Measurements from ENCODE around the gene ANGPTL4. TPM values are rescaled to one million over a fixed set of nuclear protein-coding genes. Genes with fewer than 3 reads are reported as not detected.

Gene ANGPTL4
- polyA plus RNA-seq, 2 donors, result 27.2 to 126 TPM

- Histone ChIP-seq H3K4me1 (ENCODE audit: control insufficient read depth in 2 of 2, insufficient read depth in 2 of 2, low read length in 1 of 2) (peaks cover 0 to 14% of the 10 kb centered on the region in 2 donors), H3K36me3 (ENCODE audit: control insufficient read depth in 2 of 2, insufficient read depth in 2 of 2, low read length in 1 of 2) (no peaks in the 10 kb centered on the region), H3K4me3 (ENCODE audit: low read depth in 1 of 2, low read length in 2 of 2) (no peak overlapping the region), H3K27ac (ENCODE audit: low read depth in 2 of 2, low read length in 1 of 2) (no peak overlapping the region), H3K9me3 (ENCODE audit: control insufficient read depth in 2 of 2, insufficient read depth in 1 of 2, low read depth in 1 of 2, low read length in 1 of 2) (no peaks in the 10 kb centered on the region), H3K27me3 (ENCODE audit: control insufficient read depth in 1 of 2, insufficient read depth in 2 of 2, low read length in 2 of 2) (no peaks in the 10 kb centered on the region)
- 73 to 92% methylated on average over 4 of the region's 4 CpGs for WGBS, 2 donors
Measured at GRCh38 chr19:8386990-8387389, 23.0 kb downstream of the ANGPTL4 start.

DNA sequence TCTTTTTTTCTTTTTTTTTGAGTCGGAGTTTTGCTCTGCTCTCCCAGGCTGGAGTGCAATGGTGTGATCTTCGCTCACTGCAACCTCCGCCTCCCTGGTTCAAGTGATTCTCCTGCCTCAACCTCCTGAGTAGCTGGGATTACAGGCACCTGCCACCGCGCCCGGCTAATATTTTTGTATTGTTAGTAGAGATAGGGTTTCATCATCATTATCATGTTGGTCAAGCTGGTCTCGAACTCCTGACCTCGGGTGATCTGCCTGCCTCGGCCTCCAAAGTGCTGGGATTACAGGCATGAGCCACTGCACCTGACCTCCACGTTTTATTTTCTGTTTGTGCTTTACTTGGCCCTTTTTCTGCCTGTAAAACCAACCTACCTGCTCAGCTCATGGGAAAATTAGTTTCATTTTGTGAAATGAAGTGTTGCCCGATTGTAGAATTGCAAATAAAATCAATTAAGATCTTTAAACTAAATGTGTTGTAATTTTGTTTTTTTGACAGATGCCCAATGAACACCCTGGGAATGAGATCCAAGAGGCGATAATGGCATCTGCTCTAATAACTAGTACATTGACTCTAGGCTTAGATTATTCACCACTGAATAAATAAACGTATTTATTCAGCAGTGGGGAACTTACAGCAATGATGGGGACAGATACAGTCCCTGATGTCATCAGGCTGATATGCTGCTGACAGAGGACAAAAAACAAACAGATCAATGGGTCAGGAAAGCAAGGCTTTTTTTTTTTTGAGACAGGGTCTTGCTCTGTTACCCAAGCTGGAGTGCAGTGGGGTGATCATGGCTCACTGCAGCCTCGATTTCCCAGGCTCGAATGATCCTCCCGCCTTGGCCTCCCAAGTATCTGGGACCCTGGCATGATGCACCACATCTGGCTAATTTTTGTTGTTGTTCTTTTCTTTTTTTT lies 24.0 kb downstream of the ANGPTL4 start:
- H3K4me1 ChIP-seq (ENCODE audit: control insufficient read depth in 2 of 2, insufficient read depth in 2 of 2, low read length in 1 of 2), result peaks cover 0 to 15% of the 10 kb centered on the region in 2 donors

GRCh38 chr19:8388612-8388958 lies 24.6 kb downstream of the ANGPTL4 start:
- H3K27me3 ChIP-seq (ENCODE audit: control insufficient read depth in 1 of 2, insufficient read depth in 2 of 2, low read length in 2 of 2), result no peaks in the 10 kb centered on the region
- H3K4me1 ChIP-seq (ENCODE audit: control insufficient read depth in 2 of 2, insufficient read depth in 2 of 2, low read length in 1 of 2), result peaks cover 3 to 18% of the 10 kb centered on the region in 2 donors
- WGBS, 2 donors, result 42 to 57% methylated on average over 2 of the region's 2 CpGs
- peaks cover 0 to 1% of the 10 kb centered on the region in 2 donors for H3K36me3 ChIP-seq (ENCODE audit: control insufficient read depth in 2 of 2, insufficient read depth in 2 of 2, low read length in 1 of 2)
- H3K4me3 ChIP-seq (ENCODE audit: low read depth in 1 of 2, low read length in 2 of 2), result no peak overlapping the region
- no peaks in the 10 kb centered on the region for H3K9me3 ChIP-seq (ENCODE audit: control insufficient read depth in 2 of 2, insufficient read depth in 1 of 2, low read depth in 1 of 2, low read length in 1 of 2)
- no peak overlapping the region for H3K27ac ChIP-seq (ENCODE audit: low read depth in 2 of 2, low read length in 1 of 2)

More for the DNA sequence above, 24.0 kb downstream of the ANGPTL4 start:
- Histone ChIP-seq H3K27me3 (ENCODE audit: control insufficient read depth in 1 of 2, insufficient read depth in 2 of 2, low read length in 2 of 2) (no peaks in the 10 kb centered on the region), H3K9me3 (ENCODE audit: control insufficient read depth in 2 of 2, insufficient read depth in 1 of 2, low read depth in 1 of 2, low read length in 1 of 2) (no peaks in the 10 kb centered on the region), H3K27ac (ENCODE audit: low read depth in 2 of 2, low read length in 1 of 2) (no peak overlapping the region), H3K4me3 (ENCODE audit: low read depth in 1 of 2, low read length in 2 of 2) (no peak overlapping the region), H3K36me3 (ENCODE audit: control insufficient read depth in 2 of 2, insufficient read depth in 2 of 2, low read length in 1 of 2) (no peaks in the 10 kb centered on the region)
- 84 to 92% methylated on average over 16 of the region's 16 CpGs for WGBS, 2 donors

- WGBS, 2 donors, result 0 to 1% methylated on average over 69 to 70 of the region's 70 CpGs
- no peaks in the 10 kb centered on the region for H3K9me3 ChIP-seq (ENCODE audit: control insufficient read depth in 2 of 2, insufficient read depth in 1 of 2, low read depth in 1 of 2, low read length in 1 of 2)
- H3K27me3 ChIP-seq (ENCODE audit: control insufficient read depth in 1 of 2, insufficient read depth in 2 of 2, low read length in 2 of 2), result no peaks in the 10 kb centered on the region
- H3K36me3 ChIP-seq (ENCODE audit: control insufficient read depth in 2 of 2, insufficient read depth in 2 of 2, low read length in 1 of 2), result peaks cover 0 to 2% of the 10 kb centered on the region in 2 donors
- peak within 1 kb of the TSS; percentile 99 to 100 for H3K27ac ChIP-seq (ENCODE audit: low read depth in 2 of 2, low read length in 1 of 2)
- peak within 1 kb of the TSS; percentile 69 to 98 for H3K4me3 ChIP-seq (ENCODE audit: low read depth in 1 of 2, low read length in 2 of 2)
- H3K4me1 ChIP-seq (ENCODE audit: control insufficient read depth in 2 of 2, insufficient read depth in 2 of 2, low read length in 1 of 2), result peaks cover 3 to 23% of the 10 kb centered on the region in 2 donors
Measured at GRCh38 chr19:8389891-8390616, 26.1 kb downstream of the ANGPTL4 start, which contains the start of gene RAB11B. Gene RAB11B, plus strand, starts transcription at chr19:8390360. Its CDS starts 57 bp downstream, at chr19:8390417.

- WGBS, 2 donors, result 0 to 1% methylated on average over 24 to 28 of the region's 28 CpGs
- Histone ChIP-seq H3K27me3 (ENCODE audit: control insufficient read depth in 1 of 2, insufficient read depth in 2 of 2, low read length in 2 of 2) (no peaks in the 10 kb centered on the region), H3K36me3 (ENCODE audit: control insufficient read depth in 2 of 2, insufficient read depth in 2 of 2, low read length in 1 of 2) (peaks cover 0 to 2% of the 10 kb centered on the region in 2 donors), H3K27ac (ENCODE audit: low read depth in 2 of 2, low read length in 1 of 2) (peak overlapping the region; percentile 99 to 100), H3K4me1 (ENCODE audit: control insufficient read depth in 2 of 2, insufficient read depth in 2 of 2, low read length in 1 of 2) (peaks cover 3 to 25% of the 10 kb centered on the region in 2 donors), H3K4me3 (ENCODE audit: low read depth in 1 of 2, low read length in 2 of 2) (peak overlapping the region; percentile 69 to 98), H3K9me3 (ENCODE audit: control insufficient read depth in 2 of 2, insufficient read depth in 1 of 2, low read depth in 1 of 2, low read length in 1 of 2) (no peaks in the 10 kb centered on the region)
Measured at GRCh38 chr19:8390617-8390981, 26.6 kb downstream of the ANGPTL4 start.

GRCh38 chr19:8391198-8392016 lies 27.5 kb downstream of the ANGPTL4 start:
- Histone ChIP-seq H3K4me1 (ENCODE audit: control insufficient read depth in 2 of 2, insufficient read depth in 2 of 2, low read length in 1 of 2) (peaks cover 3 to 29% of the 10 kb centered on the region in 2 donors), H3K27me3 (ENCODE audit: control insufficient read depth in 1 of 2, insufficient read depth in 2 of 2, low read length in 2 of 2) (no peaks in the 10 kb centered on the region), H3K36me3 (ENCODE audit: control insufficient read depth in 2 of 2, insufficient read depth in 2 of 2, low read length in 1 of 2) (peaks cover 0 to 2% of the 10 kb centered on the region in 2 donors), H3K9me3 (ENCODE audit: control insufficient read depth in 2 of 2, insufficient read depth in 1 of 2, low read depth in 1 of 2, low read length in 1 of 2) (no peaks in the 10 kb centered on the region), H3K4me3 (ENCODE audit: low read depth in 1 of 2, low read length in 2 of 2) (peak overlapping the region in 1 of 2 donors; percentile 4), H3K27ac (ENCODE audit: low read depth in 2 of 2, low read length in 1 of 2) (peak overlapping the region; percentile 72 to 76)
- 68 to 73% methylated on average over 23 of the region's 23 CpGs for WGBS, 2 donors

- Histone ChIP-seq H3K9me3 (ENCODE audit: control insufficient read depth in 2 of 2, insufficient read depth in 1 of 2, low read depth in 1 of 2, low read length in 1 of 2) (no peaks in the 10 kb centered on the region), H3K27ac (ENCODE audit: low read depth in 2 of 2, low read length in 1 of 2) (peak overlapping the region; percentile 72 to 76), H3K4me1 (ENCODE audit: control insufficient read depth in 2 of 2, insufficient read depth in 2 of 2, low read length in 1 of 2) (peaks cover 3 to 31% of the 10 kb centered on the region in 2 donors), H3K36me3 (ENCODE audit: control insufficient read depth in 2 of 2, insufficient read depth in 2 of 2, low read length in 1 of 2) (peaks cover 0 to 2% of the 10 kb centered on the region in 2 donors), H3K27me3 (ENCODE audit: control insufficient read depth in 1 of 2, insufficient read depth in 2 of 2, low read length in 2 of 2) (no peaks in the 10 kb centered on the region), H3K4me3 (ENCODE audit: low read depth in 1 of 2, low read length in 2 of 2) (no peak overlapping the region)
- 27 to 36% methylated on average over 11 of the region's 11 CpGs for WGBS, 2 donors
Measured at GRCh38 chr19:8392017-8392591, 28.1 kb downstream of the ANGPTL4 start.

- Histone ChIP-seq H3K27ac (ENCODE audit: low read depth in 2 of 2, low read length in 1 of 2) (peak overlapping the region; percentile 27 to 34), H3K36me3 (ENCODE audit: control insufficient read depth in 2 of 2, insufficient read depth in 2 of 2, low read length in 1 of 2) (peaks cover 0 to 7% of the 10 kb centered on the region in 2 donors), H3K9me3 (ENCODE audit: control insufficient read depth in 2 of 2, insufficient read depth in 1 of 2, low read depth in 1 of 2, low read length in 1 of 2) (no peaks in the 10 kb centered on the region), H3K4me3 (ENCODE audit: low read depth in 1 of 2, low read length in 2 of 2) (no peak overlapping the region), H3K4me1 (ENCODE audit: control insufficient read depth in 2 of 2, insufficient read depth in 2 of 2, low read length in 1 of 2) (peaks cover 3 to 40% of the 10 kb centered on the region in 2 donors), H3K27me3 (ENCODE audit: control insufficient read depth in 1 of 2, insufficient read depth in 2 of 2, low read length in 2 of 2) (no peaks in the 10 kb centered on the region)
- WGBS, 2 donors, result 71 to 78% methylated on average over 8 of the region's 8 CpGs
Measured at GRCh38 chr19:8393192-8393870, 29.4 kb downstream of the ANGPTL4 start.
